GM10847 (cell line): ENCODE measurements around the gene KCNN3.

Source experiments
- POLR2A ChIP-seq: IDR thresholded peaks from 2 replicates; pipeline ENCODE4 v1.6.1; 2011; ENCODE audit not compliant: insufficient read length; ENCODE audit errors: extremely low read depth

The KCNN3 gene

DNA sequence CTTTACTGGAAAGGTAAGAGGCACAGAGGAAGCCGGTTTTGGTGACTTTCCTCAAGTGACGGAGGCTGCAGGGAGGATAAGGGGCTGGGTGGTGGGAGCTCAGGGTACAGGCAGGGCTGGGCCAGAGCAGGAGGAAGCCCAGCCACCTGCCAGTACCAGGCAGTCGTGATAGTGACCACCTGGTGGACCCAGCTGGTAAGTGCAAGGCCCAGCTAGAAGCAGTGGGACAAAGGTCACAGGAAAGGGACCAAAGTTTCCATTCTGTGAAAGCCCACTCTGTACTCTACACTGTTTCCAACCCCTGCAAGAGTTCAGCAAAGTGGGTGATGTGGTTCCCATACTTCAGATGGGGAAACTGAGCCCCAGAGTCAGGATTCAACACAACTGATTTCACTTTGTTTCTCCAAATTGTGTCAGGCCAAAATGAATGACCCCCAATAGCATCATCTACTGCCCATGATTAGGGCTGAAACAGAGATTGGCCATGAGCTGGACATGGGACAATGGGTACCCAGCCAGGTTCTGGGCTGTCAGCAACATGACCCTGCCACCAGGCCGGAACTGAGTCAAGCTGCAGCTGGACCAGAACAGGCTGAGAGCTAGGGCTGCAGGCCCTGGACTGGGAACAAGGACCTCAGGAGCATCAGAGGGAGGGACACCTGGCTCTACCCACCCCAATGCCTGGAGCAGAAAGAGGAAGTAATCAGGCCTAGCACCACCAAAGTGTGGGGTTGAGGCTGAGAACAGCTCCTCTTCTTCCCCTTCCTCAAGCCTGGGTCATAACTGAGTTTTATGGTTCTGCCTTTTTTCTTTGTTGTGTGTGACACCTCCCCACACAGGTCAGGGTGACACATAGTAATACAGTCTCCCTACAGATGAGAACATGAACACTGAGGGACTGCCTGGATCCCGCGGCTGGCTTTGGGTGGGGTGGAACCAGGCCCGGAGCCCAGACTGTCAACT lies 50.2 kb downstream of the KCNN3 start:
- TF ChIP-seq POLR2A = no peak

- TF ChIP-seq POLR2A = no peak
Measured at GRCh38 chr1:154818911-154819310, 51.2 kb downstream of the KCNN3 start.

GRCh38 chr1:154816937-154817336 lies 53.1 kb downstream of the KCNN3 start:
- TF ChIP-seq POLR2A = no peak

DNA sequence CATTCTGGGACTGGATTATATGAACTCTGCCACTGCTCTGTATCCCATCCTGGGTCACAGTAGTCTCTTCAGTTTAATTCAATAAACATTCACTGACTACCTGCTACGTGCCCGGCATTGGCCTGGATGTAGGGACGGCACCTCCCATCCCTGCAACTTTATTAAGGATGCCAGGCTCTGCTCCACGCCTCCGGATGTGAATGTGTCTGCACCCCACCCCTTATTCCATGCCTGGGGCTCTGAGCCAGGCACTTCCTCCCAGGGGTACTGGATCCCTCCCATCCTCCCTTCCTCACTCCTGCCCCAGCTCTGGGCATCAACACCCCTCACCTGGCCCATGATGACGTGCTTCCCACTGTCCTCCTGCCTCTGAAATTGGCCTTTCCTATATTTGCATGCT lies 53.7 kb downstream of the KCNN3 start:
- TF ChIP-seq POLR2A = no peak

DNA sequence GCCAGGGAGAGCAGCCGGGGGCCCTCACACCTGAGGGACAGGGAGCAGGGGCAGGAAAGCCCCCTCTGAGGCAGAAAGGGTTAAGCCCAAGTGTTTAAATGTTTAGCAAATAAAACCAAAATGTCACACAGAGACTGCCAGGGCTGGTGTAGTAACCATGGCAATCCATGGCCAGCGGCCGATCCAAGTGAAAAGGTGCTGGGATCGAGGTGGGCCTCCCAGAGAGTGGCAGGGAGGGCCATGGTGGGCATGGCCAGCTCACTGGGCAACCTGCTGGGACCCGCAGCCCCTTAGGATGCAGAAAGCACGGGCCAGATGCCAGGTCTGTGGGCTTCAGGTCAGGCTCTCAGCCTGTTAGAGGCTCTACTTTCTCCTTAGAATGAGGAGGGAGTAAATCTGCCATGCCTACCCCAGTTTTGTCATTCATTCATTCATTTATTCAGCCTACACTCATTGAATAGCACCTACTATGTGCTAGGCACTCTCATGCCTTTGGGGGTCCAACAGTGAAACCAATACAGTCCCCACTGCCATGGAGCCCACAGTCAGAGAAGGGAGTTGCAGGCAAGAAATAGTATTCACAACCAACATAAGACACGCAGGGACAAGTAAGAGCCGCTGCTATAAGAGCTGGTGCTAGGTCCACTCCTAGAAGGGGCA lies 56.1 kb downstream of the KCNN3 start:
- no peak for TF ChIP-seq POLR2A

- no peak for TF ChIP-seq POLR2A
Measured at GRCh38 chr1:154813300-154813816, 56.7 kb downstream of the KCNN3 start.

DNA sequence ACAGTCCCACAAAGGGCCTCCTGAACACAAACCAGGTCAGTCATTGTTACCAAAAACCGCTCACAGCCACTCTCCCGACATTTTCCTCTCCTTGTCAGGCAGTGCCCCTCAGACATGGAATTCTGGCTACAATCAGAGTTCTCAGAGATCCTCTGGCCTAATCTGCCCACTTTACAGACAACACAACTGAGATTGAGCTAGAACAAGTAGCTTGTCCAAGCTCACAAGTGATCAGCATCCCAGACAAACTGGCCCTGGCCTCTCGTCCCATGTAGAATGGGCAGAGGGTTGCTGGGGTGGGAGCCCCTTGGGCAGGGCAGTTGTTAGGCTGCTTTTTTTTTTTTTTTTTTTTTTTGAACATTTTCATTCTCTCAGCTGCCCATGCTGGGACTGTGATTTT lies 57.2 kb downstream of the KCNN3 start:
- no peak for TF ChIP-seq POLR2A

GRCh38 chr1:154810571-154810970 lies 59.5 kb downstream of the KCNN3 start:
- no peak for TF ChIP-seq POLR2A

DNA sequence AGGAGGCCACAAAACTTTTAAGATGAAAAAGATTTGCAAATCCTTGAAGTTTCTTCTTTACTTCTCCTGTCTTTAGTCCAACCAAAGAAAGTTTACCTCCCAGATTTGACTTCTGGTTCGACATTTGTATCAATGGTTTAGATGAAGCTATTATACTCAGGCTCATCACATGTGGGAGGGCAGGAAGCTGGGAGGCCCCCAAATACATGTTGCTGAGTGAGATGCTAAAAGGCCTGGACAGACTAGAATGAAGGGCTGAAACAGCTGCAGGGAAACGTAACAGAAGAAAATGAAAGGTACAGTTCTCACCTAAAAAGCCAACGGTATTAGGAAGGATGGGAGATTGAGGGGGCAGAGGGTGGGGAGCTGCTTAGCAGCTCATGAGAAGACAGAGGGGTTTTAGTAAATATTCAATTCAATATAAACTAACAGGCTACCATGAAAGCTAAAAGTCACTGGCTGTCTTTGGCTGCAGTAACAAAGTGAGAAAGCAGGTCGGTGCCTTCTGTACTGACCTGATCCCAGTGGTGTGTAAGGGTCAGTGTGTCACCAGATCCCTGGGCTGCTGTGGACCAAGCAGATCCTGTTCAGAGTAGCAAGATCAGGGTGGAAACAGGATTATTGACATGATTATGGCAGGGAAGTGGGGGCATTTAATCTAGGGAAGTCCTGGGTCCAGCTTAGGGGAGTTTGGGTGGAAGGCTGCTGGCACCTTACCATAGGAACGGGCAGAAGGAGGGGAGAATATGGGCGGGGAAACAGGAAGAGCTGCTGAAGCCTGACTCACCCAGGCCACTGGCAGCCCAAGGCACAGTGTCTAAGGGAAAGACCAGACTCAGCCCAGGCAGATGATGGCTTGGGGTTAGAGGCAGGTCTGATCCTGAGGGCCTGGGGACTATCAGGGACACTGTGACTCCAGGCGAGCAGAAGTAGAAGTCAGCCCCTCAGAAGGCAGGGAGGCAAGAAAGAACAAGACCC lies 60.4 kb downstream of the KCNN3 start:
- no peak for TF ChIP-seq POLR2A

DNA sequence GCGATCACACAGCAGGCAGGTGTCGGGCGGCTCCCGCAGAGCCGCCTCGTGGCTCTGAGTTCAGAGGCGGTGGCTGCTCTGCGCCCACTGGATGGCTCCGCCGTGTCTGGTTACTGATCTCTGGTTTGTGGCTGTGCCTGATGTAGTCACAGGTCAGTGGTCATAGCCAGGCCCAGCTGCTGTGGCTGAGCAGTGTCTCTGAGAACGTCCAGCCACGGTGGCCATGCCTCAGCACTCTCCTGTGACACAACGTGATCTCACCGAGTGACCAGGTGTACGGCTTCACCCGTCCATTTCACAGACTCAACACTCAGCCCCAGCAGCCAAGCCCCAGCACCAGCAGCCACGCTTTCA lies 61.2 kb downstream of the KCNN3 start:
- no peak for TF ChIP-seq POLR2A

GRCh38 chr1:154808261-154808908 lies 61.7 kb downstream of the KCNN3 start:
- TF ChIP-seq POLR2A = no peak

DNA sequence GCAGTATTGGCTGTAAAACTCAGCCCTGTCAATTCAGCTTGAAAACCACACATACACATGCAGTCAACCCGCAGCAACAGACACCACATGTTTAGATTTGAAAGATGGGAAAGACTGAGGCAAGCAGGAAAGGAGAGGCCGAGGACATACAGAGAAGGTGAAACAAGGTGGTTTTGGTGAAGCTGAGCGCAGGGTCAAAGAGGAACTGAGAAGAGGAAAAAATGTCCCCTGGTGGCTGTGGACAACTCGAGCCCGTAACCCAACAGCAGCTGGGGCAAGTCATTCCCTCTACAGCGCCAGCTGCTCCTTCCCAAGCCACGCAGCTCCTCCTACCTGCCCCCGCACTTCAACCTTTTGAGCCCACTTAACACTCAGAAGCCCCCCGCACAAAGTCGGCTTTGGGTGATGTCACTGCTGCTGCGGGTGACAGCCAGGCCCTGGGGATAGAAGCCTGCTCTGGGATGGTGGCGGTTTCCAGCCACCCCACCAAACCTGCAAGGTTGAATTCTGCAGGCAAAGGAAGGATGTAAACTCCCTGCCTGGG lies 63.0 kb downstream of the KCNN3 start:
- no peak for TF ChIP-seq POLR2A

DNA sequence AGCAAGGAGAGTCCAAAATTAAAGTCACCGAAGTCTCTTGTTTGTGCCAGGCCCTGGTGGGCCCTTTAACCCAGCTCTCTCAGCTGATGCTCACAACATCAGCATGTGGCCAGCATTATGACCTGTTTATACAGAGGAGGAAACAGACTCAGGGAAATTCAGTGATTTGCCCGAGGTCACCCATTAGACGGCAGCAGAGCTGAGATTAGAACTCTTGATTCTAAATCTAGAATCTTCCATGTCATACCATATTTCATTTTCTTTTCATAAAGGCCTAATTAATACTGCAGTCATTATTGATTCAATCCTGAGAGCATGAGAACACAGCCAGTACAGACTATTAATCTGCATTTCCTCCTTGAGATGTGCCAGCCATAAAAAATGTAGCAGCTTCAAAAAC lies 63.7 kb downstream of the KCNN3 start:
- TF ChIP-seq POLR2A = no peak
